Left lobe of liver (tissue), 2 donors: ENCODE measurements around the gene KRT78. TPM values are rescaled to one million over a fixed set of nuclear protein-coding genes. Genes with fewer than 3 reads are reported as not detected.
"Not testable (repeated sequence)": the region's sequence is repeated elsewhere in the genome, so short reads cannot be mapped to it uniquely, and the experiment has no call there.

Experiments used
- ATAC-seq: fragments of 200-7000 bp; cut with Tn5 transposase; one replicate; pipeline ENCODE4 v1.9.1; 2020; ENCODE audit warnings: mild to moderate bottlenecking, moderate library complexity
- DNase-seq: peaks from one replicate; pipeline ENCODE4 v3.0.0-alpha.2; 2020; ENCODE audit warnings: low spot score
- total RNA-seq: library from RNA; stranded (reverse); gene quantifications from one replicate; pipeline ENCODE4 v1.2.1, GENCODE V29; 2021
- donor health status: DM: no; HTN: no; CAD: no; lungs with moderate emphysema.
- donor health status: DM: no; HTN: yes; CAD: no.

Gene KRT78, protein sequence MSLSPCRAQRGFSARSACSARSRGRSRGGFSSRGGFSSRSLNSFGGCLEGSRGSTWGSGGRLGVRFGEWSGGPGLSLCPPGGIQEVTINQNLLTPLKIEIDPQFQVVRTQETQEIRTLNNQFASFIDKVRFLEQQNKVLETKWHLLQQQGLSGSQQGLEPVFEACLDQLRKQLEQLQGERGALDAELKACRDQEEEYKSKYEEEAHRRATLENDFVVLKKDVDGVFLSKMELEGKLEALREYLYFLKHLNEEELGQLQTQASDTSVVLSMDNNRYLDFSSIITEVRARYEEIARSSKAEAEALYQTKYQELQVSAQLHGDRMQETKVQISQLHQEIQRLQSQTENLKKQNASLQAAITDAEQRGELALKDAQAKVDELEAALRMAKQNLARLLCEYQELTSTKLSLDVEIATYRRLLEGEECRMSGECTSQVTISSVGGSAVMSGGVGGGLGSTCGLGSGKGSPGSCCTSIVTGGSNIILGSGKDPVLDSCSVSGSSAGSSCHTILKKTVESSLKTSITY
- not detected for total RNA-seq

DNA sequence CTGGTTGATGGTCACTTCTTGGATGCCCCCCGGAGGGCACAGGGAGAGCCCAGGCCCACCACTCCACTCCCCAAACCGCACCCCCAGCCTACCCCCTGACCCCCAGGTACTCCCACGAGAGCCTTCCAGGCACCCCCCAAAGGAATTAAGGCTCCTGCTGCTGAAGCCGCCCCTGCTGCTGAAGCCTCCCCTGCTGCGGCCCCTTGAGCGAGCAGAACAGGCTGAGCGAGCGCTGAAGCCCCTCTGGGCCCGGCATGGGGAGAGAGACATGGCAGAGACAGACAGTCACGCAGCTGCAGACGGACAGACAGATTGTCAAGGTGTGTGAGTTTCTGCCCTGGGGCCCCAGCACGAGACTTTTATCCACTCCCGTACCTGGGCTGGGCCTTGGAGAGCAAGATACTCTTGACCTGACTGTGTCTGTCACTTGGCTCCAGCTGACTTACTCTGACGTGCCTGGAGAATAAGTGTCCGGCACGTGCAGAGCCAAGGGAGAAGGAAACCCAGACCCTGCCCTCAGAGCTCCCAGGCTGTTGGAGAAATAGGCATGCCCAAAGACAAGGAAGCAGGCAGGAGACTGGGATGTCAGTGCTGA lies at the start of gene KRT78:
Gene KRT78, minus strand, starts transcription at position 334 of the 595 bp plus-strand sequence. Its CDS starts 64 bp downstream, at position 270.
- no peak for DNase-seq
- no peak for ATAC-seq

DNA sequence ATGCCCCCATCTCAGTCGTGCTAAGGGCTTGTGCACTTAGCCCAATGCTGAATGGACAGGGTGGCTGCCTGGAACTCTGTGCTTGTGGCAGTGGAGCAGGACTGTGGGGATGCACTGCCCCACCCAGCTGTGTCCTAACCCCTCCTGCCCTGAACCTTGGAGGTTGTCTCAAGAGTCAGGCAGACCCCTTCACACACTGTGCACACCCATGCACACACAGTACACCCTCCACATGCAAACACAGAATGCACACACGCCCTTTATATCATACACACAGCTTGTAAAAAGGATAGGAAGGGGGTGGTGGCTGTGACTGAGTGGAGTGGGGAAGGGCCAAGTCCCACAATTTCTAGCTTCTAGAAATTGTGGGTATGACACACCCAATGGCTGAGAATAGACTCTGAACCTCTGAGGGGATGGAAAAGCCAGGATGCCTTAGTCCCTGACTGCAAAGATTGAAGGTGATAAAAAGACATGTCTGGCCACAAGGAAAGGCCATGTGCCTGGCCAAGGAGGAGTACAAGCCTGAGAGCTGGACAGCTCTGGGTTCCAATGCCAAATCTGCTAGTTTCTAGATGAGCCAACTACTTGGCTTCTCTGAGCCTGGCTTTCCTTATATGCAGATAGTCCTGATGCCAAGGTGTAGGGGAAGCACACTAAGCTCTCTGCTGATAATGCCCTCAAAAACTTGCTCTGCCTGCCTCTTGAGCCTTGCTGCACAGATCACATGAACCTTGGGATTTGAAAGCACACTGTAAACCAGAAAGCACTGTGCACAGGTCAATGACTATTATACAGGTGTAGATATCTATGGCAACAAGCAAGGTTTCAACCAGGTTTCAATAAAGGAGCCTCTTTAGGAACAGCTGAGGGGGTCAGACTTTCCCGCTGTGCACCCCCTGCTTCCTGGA lies 47.7 kb upstream of the KRT78 start:
- DNase-seq (no peak), ATAC-seq (peak; percentile 34)

DNA sequence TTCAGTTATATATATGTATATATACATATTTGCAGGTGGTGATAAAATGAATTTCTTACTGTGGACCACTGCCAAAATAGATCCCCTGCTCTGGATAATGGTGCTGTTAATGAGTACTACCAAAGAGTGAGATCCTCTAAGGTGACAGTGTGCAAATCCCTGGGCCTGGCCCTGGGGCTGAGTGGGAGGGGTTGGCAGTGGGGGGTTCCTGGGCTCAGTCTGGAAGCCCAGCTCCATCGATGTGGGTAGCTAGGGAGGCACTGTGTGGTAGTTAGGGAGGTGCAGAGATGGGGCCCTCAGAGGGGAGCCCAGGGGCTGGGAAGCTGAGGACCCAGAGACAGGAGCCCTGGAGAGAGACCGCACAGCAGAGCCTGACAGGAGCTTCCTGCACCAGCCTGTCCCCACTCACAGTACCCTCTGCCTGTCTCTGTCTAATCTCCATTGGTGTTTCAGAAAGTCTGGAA lies 47.0 kb upstream of the KRT78 start:
- peak; percentile 31 for ATAC-seq
- no peak for DNase-seq

DNA sequence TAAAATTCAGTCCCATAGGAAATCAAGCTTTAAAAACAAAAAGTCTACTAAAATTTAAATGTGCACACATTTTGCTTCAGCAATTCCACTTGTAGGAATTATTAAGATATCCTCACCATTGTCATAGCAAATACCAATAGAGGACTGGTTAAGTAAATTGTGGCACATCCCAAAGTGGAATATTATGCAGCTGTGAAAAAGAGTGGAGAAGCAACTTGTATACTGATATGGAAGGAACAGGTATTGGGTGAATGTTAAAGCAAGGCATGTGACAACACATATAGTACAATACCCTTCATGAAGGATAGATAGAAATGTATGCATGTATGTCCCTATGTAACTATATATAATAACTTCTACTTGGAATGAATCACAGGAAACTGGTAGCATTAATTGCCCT lies 44.2 kb upstream of the KRT78 start:
- DNase-seq (no peak), ATAC-seq (no peak)

DNA sequence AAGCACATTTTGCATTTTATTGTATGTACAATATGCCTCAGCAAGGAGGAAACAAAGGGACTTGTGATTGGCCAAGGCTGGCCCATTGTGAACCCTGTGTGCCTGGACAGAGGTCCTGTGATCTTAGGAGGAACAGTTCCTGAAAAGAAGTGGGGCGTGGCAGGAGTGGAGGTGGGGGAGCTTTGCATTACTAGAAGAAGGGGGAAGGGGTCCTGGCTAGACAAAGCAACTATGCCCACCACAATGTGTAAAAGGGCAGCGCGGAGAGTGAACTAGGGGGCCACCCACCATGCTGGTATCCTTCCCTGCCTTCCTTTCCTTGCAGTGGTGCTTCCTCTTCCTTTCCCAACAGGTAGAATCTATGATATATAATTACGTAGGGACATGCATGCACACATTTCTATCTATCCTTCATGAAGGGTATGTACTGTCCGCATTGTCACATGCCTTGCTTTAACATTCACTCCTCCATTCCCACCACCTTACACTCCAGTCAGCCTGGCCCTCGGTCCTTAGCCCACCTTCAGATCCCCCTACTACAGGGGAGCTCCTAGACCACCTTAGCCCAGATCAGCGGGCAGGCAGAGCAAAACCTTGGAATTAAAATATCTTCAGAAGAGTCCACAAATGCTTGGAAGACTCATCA lies 43.5 kb upstream of the KRT78 start:
- DNase-seq (no peak), ATAC-seq (no peak)

DNA sequence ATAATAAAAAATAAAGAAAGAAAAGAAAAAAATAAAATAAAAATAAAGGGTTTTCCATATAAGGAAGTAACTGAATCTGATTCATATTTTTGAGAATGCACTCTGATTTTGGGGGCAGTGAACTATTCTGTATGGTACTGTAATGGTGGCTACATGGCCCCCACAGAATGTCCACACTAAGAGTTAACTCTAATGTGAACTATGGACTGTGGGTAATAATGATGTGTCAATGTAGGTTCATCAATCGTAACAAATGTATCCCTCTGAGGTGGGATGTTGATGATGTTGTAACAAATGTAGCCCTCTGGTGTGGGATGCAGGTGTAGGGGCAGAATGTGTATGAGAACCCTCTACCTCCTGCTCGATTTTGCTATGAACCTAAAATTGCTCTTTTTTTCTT lies 42.2 kb upstream of the KRT78 start:
- ATAC-seq = no peak
- no peak for DNase-seq

DNA sequence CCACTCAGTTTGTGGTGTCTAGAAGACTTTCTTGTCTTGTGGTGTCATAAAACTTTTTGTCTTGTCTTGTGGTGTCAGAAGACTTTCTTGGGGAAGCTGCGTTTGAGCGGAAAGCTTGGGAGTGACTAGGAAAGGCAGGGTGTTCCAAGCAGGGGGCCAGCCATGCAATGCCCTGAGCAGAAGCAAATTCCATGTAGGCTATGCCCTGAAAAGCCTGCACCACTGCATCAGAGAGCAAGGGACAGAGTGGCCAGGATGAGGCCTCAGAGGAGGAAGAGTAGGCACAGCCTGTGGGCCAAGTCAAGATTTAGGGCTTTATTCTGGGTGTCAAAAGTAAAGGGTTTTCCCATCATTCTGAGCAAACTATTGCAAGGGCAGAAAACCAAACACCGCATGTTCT lies 41.6 kb upstream of the KRT78 start:
- no peak for ATAC-seq
- DNase-seq = no peak

DNA sequence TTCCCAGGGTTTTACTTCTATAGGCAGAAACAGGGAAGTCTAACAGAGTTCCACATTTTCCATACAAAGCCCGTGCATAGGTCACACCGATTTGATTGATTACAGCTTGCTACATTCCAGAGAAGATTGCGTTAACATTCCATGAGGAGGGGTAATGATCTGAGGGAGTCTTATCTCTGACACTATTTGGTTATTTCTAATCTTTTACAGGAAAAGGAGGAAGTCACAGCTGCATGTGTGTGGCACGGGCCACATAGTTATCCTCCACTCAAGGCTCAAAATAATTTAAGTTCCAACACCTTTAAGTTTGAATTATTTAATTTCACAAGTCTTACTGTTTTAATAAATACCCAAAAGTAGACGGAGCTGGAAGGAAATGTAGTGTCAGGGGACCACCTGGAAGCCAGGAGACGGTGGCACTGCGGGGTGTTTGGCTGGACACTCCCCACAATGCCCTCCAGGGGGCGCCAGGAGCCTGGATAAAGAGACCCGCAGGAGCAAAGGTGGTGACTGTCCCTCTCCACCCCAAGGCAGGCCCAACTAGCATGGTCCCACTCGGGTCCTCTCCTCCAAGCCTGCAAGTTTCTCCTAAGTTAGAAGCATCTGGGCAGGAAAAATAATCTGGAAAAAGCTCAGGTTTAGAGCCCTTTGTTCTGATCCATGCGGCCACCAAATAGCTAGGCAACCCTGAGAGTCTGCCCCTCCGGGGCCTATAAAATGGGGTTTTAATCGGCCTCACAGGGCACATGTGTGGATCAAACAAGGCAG lies 35.9 kb upstream of the KRT78 start:
- ATAC-seq (peak; percentile 94), DNase-seq (peak; percentile 84)

DNA sequence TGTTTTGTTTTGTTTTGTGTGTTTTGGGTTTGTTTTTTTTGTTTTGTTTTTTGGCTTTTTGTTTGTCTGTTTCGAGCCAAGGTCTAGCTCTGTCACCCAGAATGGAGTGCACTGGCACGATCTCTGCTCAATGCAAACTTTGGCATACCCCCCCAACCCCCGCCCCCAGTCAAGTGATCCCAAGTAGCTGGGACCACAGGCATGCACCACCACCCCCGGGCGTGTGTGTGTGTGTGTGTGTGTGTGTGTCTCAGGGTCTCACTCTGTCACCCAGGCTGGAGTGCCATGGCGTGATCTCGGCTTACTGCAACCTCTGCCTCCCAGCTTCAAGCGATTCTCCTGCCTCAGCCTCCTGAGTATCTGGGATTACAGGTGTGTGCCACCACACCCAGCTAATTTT lies 31.7 kb upstream of the KRT78 start:
- not testable (repeated sequence) for DNase-seq, ATAC-seq

DNA sequence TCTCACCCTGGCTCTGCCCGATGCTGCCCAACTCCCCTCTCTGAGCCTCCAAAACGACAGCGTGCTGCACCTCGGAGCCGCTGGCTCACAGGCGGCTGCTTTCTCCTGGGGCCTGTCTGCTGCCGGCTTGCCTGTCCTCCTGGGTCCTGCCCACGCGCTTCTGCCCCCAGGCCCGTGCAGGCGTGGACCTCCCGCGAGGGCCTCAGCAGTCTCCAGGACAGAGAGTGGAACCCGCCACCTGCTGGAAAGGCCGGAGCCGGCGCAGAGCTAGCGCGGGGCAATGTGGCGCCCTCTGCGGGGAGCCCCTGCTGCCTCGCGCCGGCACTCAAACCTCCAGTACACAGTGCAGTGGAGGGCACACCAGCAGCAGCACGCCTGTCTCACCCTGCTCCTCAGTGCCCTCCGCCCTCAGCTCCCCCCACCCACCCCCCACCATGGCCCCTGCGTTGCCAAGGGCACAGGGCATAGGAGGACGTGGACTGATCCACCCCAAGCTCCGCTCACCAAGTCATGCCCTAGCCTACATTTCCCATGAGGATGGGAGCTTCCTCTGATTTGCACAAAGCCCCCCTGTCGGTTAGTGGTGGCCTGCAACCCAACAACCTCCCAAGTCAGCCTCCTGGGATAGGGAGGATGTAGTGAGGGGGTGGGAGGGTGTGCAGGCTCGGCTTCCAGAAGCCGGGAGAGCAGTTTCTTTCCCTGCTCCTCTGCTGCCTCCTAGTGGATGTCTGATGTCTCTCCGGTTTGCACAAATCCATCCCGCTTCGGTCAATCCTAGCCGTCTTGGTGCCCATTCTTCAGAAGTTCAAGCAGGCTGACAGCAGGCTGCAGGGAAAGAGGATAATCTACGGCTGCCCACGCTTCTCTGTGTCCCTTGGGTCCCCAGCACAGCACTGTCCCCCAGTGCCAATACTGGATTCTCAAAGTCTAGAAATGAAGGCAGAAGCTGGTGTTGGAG lies 30.9 kb upstream of the KRT78 start:
- ATAC-seq (peak; percentile 95), DNase-seq (peak; percentile 76)

DNA sequence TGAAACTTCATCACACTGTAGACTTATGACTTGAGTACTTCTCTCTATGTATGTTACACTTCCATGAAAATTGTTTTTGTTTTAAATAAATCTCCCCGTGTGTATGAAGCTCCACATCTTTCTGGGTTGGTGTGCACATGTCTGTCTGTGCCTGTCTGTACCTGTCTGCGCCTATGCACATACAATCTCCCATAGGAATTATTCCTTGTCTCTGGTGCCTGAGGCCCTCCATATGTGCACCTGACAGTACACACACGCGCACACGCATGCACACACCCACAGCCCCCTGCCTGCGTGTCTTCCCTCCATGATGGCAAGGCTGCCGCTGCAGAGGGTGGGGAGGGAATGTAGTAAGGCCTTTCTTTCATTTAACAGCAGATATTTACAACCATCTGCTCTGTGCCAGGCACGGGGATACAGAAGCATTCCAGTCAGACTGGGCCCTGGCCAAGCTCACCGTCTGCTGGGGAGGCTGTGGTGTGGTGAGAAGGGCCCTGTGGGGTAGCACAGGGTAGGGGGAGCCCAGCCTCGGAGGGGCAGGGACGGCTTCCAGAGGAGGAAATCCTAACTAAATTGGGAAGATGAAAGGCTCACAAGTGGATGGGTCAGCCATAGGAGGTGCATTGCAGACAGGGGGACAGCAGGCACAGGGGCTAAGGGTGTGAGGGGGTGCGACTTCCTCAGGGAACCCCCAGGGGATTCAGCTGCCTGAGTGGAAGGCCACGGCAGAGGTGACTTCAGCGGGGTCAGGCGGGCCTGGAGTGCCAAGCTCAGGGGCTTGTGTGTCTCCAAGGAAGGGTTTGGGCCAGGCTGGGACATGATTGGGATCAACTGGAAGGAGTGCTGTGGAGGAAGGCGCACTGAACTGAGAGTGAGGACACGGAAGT lies 30.0 kb upstream of the KRT78 start:
- ATAC-seq (no peak), DNase-seq (no peak)

DNA sequence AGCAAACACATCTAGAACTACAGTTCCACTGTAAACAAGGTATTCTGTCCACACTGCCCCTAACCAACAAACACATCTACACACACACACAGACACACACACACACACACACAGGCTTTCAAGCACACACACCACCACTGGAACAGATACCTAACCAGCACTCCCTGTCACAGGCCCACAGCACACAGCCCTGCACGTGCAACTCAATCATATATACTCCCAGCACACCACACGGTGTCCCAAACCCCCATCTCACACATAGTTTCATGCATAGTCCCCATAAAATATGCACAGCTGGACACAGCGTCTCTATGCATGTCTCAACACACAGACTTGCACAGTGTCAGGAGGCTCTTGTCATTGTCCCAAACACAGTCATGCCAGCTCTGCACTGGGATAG lies 28.4 kb upstream of the KRT78 start:
- no peak for DNase-seq
- no peak for ATAC-seq

DNA sequence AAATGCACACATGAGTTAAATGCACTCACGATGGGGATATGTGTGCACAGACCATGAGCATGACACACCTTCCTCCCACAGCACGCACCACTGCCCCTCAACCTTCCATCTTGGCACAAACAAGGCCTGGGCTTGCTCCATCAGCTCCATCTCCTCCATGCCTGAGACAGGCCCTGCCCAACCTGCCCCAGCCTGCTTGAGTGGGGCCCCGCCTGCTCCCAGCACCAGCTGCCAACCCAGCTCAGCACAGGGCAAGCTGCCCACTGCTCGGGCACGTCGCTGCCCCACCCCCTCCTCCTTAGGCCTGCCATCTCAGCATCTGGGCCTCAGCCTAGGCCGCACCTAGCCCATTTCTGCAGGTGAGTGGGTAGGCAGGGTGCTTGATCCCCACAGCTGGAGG lies 27.6 kb upstream of the KRT78 start:
- ATAC-seq (no peak), DNase-seq (no peak)

DNA sequence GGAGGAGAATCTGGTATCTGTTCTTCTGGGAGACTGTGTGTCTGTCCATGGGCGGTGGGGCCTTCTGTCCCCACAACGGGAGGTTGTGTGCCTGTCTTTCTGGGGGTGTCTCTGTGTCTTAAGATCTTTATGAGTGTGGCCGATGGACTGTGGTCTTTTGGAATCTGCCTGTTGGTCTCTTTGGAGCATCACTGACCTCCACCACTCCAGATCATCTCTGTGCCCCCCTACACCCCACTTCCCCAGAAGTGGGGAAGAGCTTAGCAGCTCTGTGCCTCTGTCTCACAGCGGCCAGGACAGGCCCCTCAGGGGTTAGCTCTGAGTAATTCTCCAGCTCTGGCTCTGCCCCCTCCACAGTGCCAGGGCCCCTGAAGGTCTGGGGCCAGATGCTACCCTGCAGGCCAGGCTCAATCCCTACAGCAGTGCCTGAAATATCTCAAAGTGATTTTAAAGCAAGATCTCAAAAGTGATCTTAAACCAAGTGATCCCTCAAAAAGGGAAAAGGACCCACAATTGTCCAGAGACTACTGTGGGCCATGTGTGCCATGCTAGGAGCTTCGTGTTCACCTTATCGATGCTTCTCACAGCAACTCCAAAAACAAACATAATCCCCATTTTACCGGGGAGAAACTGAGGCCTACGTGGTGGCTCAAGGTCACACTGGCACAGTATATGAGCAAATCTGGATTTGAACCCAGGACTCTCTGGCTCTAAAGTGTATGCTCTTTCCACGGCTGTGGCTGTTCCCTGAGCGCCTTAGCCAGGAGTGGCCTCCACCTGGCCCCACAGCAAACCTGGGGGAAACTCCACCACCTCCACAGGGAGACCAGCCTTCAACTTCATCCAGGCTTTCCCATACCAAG lies 26.0 kb upstream of the KRT78 start:
- DNase-seq (no peak), ATAC-seq (no peak)

DNA sequence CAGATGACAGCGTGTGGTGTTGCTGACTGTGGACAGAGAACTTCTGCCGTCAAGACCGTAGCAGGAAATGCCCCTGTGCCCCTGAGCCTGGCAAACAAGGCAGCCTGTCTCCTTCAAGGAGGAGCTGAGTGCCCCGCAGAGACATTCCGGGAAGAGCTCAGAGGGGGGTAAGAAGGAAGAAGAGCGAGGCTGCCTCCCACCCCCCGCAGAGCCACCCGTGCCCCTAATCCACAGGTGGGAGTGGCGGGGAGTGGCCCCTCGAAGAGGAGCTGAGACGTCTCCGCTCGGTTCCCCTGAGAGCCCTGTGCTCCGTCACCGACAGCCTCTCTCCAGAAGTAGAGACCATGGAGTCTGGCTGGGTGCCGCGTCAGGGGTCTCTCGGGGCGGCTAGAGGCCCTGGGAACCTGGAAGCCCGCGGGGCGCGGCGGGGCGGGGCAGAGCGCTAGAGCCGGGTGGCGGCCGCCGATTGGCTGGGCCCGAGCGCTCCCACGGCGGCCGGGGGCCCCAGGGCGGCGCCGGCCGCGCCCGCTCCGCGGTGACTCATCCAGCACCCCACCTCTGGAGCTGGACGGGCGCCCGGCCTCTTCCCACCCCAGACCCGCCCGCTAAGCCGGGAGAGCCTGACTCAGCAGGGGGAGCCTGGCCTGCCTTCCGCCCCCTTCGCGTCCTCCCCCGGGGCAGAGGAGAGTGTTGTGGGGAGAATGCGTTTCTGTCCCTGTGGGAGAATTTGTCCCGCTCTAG lies 25.2 kb upstream of the KRT78 start:
- ATAC-seq (peak; percentile 71), DNase-seq (peak; percentile 66)

DNA sequence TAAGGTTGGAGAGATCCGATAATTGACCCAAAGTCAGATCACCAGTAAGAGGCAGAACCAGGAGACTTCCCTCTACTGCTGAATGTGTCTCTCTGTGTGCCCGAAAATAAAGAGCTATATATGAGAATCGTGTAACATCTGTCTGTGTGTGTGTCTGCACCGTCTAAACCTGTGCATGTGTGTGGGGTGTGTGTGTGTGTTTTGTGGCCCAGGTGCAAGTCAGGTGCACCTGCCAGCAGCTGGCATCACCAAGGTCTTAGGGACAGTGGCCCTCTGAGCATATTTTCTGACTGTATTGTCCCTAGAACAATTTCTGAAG lies 24.7 kb upstream of the KRT78 start:
- ATAC-seq = no peak
- DNase-seq = no peak
